ENCODE measurements around the gene CLSTN2.

The CLSTN2 gene

DNA sequence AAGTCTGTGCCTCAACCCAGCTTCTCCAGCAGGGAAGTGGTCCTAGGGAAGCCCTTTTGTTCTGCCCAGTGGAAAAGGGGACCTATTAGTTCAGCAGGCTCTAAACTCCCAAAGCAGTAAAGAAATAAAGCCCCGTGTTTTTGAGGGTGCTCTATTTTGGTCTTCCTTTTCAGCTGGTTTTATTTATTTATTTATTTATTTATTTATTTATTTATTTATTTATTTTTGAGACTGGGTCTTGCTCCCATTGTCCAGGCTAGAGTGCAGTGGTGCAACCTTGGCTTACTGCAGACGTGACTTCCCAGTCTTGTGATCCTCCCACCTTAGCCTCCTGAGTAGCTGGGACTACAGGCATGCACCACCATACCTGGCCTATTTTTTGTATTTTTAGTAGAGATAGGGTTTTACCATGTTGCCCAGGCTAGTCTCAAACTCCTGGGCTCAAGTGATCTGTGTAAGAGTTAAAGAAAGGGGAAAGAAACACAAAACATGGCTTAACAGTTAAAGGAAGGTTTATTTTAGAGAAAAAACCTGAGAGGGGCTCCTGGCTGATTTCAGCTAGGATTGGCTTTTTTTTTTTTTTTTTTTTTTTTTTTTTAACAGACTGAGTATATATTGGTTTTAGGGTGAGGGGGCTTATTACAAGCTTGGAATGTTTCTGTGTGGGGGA lies 154.6 kb downstream of the CLSTN2 start:
- H3K27ac ChIP-seq (ENCODE audit: low read depth, low read length): no peak overlapping the region
- H3K4me1 ChIP-seq (ENCODE audit: control insufficient read depth, low read length): no peaks in the 10 kb centered on the region
- H3K79me2 ChIP-seq (ENCODE audit: control insufficient read depth, low read length): no peaks in the 10 kb centered on the region
- TF ChIP-seq EZH2phosphoT487 (IDR thresholded peaks at IDR 0.05; ENCODE audit: borderline replicate concordance, low read length): no peak
- TF ChIP-seq, protein P1, sequence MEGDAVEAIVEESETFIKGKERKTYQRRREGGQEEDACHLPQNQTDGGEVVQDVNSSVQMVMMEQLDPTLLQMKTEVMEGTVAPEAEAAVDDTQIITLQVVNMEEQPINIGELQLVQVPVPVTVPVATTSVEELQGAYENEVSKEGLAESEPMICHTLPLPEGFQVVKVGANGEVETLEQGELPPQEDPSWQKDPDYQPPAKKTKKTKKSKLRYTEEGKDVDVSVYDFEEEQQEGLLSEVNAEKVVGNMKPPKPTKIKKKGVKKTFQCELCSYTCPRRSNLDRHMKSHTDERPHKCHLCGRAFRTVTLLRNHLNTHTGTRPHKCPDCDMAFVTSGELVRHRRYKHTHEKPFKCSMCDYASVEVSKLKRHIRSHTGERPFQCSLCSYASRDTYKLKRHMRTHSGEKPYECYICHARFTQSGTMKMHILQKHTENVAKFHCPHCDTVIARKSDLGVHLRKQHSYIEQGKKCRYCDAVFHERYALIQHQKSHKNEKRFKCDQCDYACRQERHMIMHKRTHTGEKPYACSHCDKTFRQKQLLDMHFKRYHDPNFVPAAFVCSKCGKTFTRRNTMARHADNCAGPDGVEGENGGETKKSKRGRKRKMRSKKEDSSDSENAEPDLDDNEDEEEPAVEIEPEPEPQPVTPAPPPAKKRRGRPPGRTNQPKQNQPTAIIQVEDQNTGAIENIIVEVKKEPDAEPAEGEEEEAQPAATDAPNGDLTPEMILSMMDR (IDR thresholded peaks at IDR 0.05; ENCODE audit: low read depth, low read length, poor library complexity, severe bottlenecking): no peak
- no peak overlapping the region for H3K4me2 ChIP-seq (ENCODE audit: low read length)
- no peaks in the 10 kb centered on the region for H3K9me3 ChIP-seq (ENCODE audit: control insufficient read depth, insufficient read depth, low read length)
- H3K4me3 ChIP-seq (ENCODE audit: low read length): no peak overlapping the region
- no peaks in the 10 kb centered on the region for H3K27me3 ChIP-seq (ENCODE audit: control insufficient read depth, low read length)
- no peaks in the 10 kb centered on the region for H4K20me1 ChIP-seq (ENCODE audit: control insufficient read depth, insufficient read depth, low read depth, low read length)
- H3K9me2 ChIP-seq (replicated peaks; ENCODE audit: control insufficient read depth, low read length): no peaks in the 10 kb centered on the region
- H3K36me3 ChIP-seq (ENCODE audit: control insufficient read depth, low read length): no peaks in the 10 kb centered on the region
- no peaks in the 10 kb centered on the region for H3F3A ChIP-seq (ENCODE audit: control insufficient read depth, insufficient read depth)

DNA sequence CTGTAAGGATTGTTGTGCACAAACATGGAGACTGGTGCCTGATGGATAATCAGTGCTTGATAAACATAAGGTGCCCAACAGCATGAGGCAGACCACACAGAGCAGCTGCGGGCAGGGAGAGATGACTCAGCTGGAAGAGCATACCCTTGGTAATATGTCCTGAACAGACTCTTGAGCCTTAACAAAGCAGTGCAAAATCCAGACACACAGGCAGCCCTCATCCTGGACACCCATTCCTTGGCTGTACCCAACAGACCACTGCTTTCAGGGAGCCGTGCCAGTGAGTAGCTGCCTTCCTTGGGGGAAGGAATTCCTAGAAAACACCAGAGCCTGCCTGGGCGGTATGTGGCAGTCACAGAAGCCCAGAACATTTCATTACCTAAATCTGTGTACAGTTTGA lies 156.2 kb downstream of the CLSTN2 start:
- Histone ChIP-seq H3K79me2 (ENCODE audit: control insufficient read depth, low read length) (no peaks in the 10 kb centered on the region), H3K27me3 (ENCODE audit: control insufficient read depth, low read length) (no peaks in the 10 kb centered on the region), H3K9me2 (replicated peaks; ENCODE audit: control insufficient read depth, low read length) (no peaks in the 10 kb centered on the region), H3K36me3 (ENCODE audit: control insufficient read depth, low read length) (no peaks in the 10 kb centered on the region), H3F3A (ENCODE audit: control insufficient read depth, insufficient read depth) (no peaks in the 10 kb centered on the region), H3K9me3 (ENCODE audit: control insufficient read depth, insufficient read depth, low read length) (no peaks in the 10 kb centered on the region), H3K27ac (ENCODE audit: low read depth, low read length) (no peak overlapping the region), H3K4me3 (ENCODE audit: low read length) (no peak overlapping the region), H3K4me2 (ENCODE audit: low read length) (no peak overlapping the region), H3K4me1 (ENCODE audit: control insufficient read depth, low read length) (no peaks in the 10 kb centered on the region), H4K20me1 (ENCODE audit: control insufficient read depth, insufficient read depth, low read depth, low read length) (no peaks in the 10 kb centered on the region)
- no peak for TF ChIP-seq EZH2phosphoT487 (IDR thresholded peaks at IDR 0.05; ENCODE audit: borderline replicate concordance, low read length)
- TF ChIP-seq, protein P1 (IDR thresholded peaks at IDR 0.05; ENCODE audit: low read depth, low read length, poor library complexity, severe bottlenecking): no peak

DNA sequence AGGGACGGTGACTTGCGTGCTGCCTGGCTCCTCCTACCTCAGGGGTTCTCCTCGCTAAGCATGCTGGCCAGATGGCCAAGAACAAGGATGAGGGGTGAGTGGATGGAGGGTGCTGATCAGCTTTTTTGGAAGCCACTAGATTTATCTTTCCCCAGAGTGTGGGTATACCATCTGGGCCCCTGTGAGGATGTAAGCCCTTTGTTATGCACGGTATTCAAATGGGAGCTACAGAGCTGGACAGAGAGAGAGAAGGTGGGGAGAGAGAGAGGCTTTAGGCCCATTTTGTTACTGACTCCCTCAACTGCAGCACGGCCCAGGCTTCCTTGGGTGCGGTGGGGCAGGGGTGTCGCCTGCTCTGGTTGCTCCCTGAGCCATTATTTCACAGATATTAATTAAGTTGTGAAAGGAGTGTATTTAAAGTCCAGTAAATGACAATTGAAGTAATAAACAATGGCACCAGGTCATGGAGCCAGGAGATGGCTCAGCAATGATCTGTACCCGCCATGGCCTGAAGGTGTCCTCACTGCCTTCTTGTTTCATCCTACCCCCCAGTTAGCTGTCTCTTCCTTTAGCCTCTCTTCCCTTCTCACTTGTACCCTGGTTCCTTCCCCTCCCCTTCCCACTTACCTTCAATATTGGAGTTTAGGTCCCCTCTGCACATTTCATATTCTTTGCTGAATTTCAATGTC lies 158.0 kb downstream of the CLSTN2 start:
- H3K36me3 ChIP-seq (ENCODE audit: control insufficient read depth, low read length): no peaks in the 10 kb centered on the region
- H3K27me3 ChIP-seq (ENCODE audit: control insufficient read depth, low read length): no peaks in the 10 kb centered on the region
- H3K9me3 ChIP-seq (ENCODE audit: control insufficient read depth, insufficient read depth, low read length): no peaks in the 10 kb centered on the region
- H4K20me1 ChIP-seq (ENCODE audit: control insufficient read depth, insufficient read depth, low read depth, low read length): no peaks in the 10 kb centered on the region
- no peak overlapping the region for H3K27ac ChIP-seq (ENCODE audit: low read depth, low read length)
- no peak overlapping the region for H3K4me3 ChIP-seq (ENCODE audit: low read length)
- TF ChIP-seq, protein P1 (IDR thresholded peaks at IDR 0.05; ENCODE audit: low read depth, low read length, poor library complexity, severe bottlenecking): peak; percentile 24
- TF ChIP-seq EZH2phosphoT487 (IDR thresholded peaks at IDR 0.05; ENCODE audit: borderline replicate concordance, low read length): no peak
- H3K9me2 ChIP-seq (replicated peaks; ENCODE audit: control insufficient read depth, low read length): no peaks in the 10 kb centered on the region
- no peaks in the 10 kb centered on the region for H3F3A ChIP-seq (ENCODE audit: control insufficient read depth, insufficient read depth)
- H3K4me1 ChIP-seq (ENCODE audit: control insufficient read depth, low read length): no peaks in the 10 kb centered on the region
- H3K4me2 ChIP-seq (ENCODE audit: low read length): no peak overlapping the region
- no peaks in the 10 kb centered on the region for H3K79me2 ChIP-seq (ENCODE audit: control insufficient read depth, low read length)

Data from DOHH2 (cell line).